ENCODE results near the gene EGFLAM. TPM values are rescaled to one million over a fixed set of nuclear protein-coding genes. Genes with fewer than 3 reads are reported as not detected.

EGFLAM gene
- total and polyA plus RNA-seq, 10 of the 15 experiments (the other 5 are each of a cell fraction or from before 2014, with no cell fraction given), result 0.37 TPM; not detected in 9

- no TSS peak for BruUV-seq (replicated peaks)
- Histone ChIP-seq H3K9ac (ENCODE audit: control insufficient read depth, insufficient read depth, low read length) (no peak overlapping the region), H3K36me3 (ENCODE audit: control insufficient read depth in 2 of 2, insufficient read depth in 2 of 2, low read length in 1 of 2) (no peaks in the 10 kb centered on the region), H4K20me1 (ENCODE audit: control insufficient read depth, insufficient read depth) (no peaks in the 10 kb centered on the region), H3K27ac (ENCODE audit: control insufficient read depth, insufficient read depth) (no peak overlapping the region), H3K9me3 (replicated peaks; ENCODE audit: control insufficient read depth, insufficient read depth, low read length) (no peaks in the 10 kb centered on the region), H3K4me1 (ENCODE audit: control insufficient read depth, insufficient read depth, low read length) (no peaks in the 10 kb centered on the region), H3K4me3 (no peak overlapping the region), H2AFZ (ENCODE audit: control insufficient read depth, low read depth, low read length) (no peak overlapping the region), H3K4me2 (ENCODE audit: control insufficient read depth, insufficient read depth) (no peak overlapping the region), H3K27me3 (replicated peaks in 1 of 2; ENCODE audit: control insufficient read depth in 2 of 2, insufficient read depth in 2 of 2, low read length in 1 of 2) (peaks cover 0 to 5% of the 10 kb centered on the region in 2 experiments; a peak in 2 of 4 replicates), H3K79me2 (ENCODE audit: control insufficient read depth, insufficient read depth, low read length) (no peaks in the 10 kb centered on the region)
- intact Hi-C loops (cut with micrococcal nuclease; ENCODE audit: unreplicated experiment), result no loop called here
- FAIRE-seq, result no peak
- CTCF ChIA-PET, result interaction anchor here (1.1 kb wide), 1 partner anchor 89 kb away, joined by 3 read pairs; no protein-coding TSS in a partner anchor
- in situ Hi-C loops (cut with MboI), result no loop called here
- TF ChIP-seq ATF7 (IDR thresholded peaks at IDR 0.05; ENCODE audit: low read depth), result no peak
- TF ChIP-seq FOXK2 (IDR thresholded peaks at IDR 0.05), result no peak
- TF ChIP-seq PAX8 (IDR thresholded peaks at IDR 0.05), result no peak
- no peak for TF ChIP-seq SMAD5 (IDR thresholded peaks at IDR 0.05; ENCODE audit: low read depth)
- no peak for TF ChIP-seq RUNX3 (IDR thresholded peaks at IDR 0.05; ENCODE audit: low read length)
- TF ChIP-seq POLR2AphosphoS2 (IDR thresholded peaks at IDR 0.05; ENCODE audit: low read depth, low read length), result no peak
- TF ChIP-seq SREBF2 (IDR thresholded peaks at IDR 0.05; ENCODE audit: low read length), result no peak
- no peak for TF ChIP-seq LARP7 (IDR thresholded peaks at IDR 0.05)
- no peak for TF ChIP-seq YY1 (IDR thresholded peaks at IDR 0.05; ENCODE audit: low read depth, low read length)
- no peak for TF ChIP-seq BACH1 (IDR thresholded peaks at IDR 0.05; ENCODE audit: borderline replicate concordance)
- TF ChIP-seq BCLAF1 (IDR thresholded peaks at IDR 0.05), result no peak
- no peak for TF ChIP-seq IKZF2 (IDR thresholded peaks at IDR 0.05)
- no peak for TF ChIP-seq SMARCA5 (IDR thresholded peaks at IDR 0.05)
- no peak for TF ChIP-seq MTA3 (IDR thresholded peaks at IDR 0.05; ENCODE audit: borderline replicate concordance, low read length)
- TF ChIP-seq CBX5 (IDR thresholded peaks at IDR 0.05; ENCODE audit: low read depth), result no peak
- TF ChIP-seq FOS (IDR thresholded peaks at IDR 0.05; ENCODE audit: borderline replicate concordance, extremely low read depth, insufficient read length), result no peak
- no peak for TF ChIP-seq TCF12 (IDR thresholded peaks at IDR 0.05; ENCODE audit: low read depth, low read length)
- no peak for TF ChIP-seq USF1 (IDR thresholded peaks at IDR 0.05; ENCODE audit: borderline replicate concordance, extremely low read length, insufficient read depth, low read depth, low read length)
- TF ChIP-seq IRF3 (IDR thresholded peaks at IDR 0.05), result no peak
- no peak for TF ChIP-seq KLF5 (IDR thresholded peaks at IDR 0.05; ENCODE audit: partially characterized antibody)
- WGBS (ENCODE audit: insufficient coverage, insufficient replicate concordance, low lambda C conversion rate, missing lambda C conversion rate), result 48% methylated on average over 4 of the region's 4 CpGs
- SMC1A ChIA-PET (ENCODE audit: uncharacterized antibody, unreplicated experiment), result no interaction called here
- no peak for ATAC-seq
- POLR2A ChIA-PET, result no interaction called here
- RAD21 ChIA-PET (ENCODE audit: unreplicated experiment), result no interaction called here
- no peak for DNase-seq (ENCODE audit: low read depth, low spot score)
Observed at GRCh38 chr5:38471709-38472108, 213.3 kb downstream of the EGFLAM start.

Data from GM12878 (cell line).